Measurements from ENCODE around the gene THADA.
A peak's percentile ranks its signal among the peaks of the same experiment; 100 is the strongest.

The THADA gene

GRCh38 chr2:43248621-43249020 is 347.2 kb downstream of the THADA start:
- Mint-ChIP-seq H3K36me3 (peaks cover 2% of the 10 kb centered on the region), H3K27ac (no peak overlapping the region), H3K4me1 (ENCODE audit: low read depth) (no peaks in the 10 kb centered on the region)

DNA sequence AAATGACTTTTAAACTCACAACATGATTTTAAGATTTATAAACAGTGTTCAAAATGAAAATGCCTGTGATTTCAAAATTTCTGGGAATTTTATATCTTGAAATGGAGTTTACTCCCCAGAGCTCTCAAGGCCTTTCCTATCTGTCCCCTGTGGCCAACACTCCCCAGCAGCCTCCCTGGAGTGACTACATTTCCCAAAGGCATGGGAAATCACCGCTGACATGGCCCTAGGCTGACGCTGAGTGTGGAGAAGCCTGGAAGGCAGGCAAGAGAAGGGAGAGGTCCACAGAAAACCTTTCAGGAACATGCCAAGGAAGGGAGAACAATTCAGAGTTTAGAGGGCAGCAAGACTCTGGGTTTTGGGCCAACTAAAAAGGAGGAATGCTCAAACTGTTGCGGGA is 349.2 kb downstream of the THADA start:
- H3K4me3 Mint-ChIP-seq = no peak overlapping the region
- no peak overlapping the region for H3K27ac Mint-ChIP-seq
- no peaks in the 10 kb centered on the region for H3K9me3 Mint-ChIP-seq (ENCODE audit: low read depth)
- peaks cover 2% of the 10 kb centered on the region for H3K36me3 Mint-ChIP-seq
- H3K27me3 Mint-ChIP-seq = no peaks in the 10 kb centered on the region
- no peaks in the 10 kb centered on the region for H3K4me1 Mint-ChIP-seq (ENCODE audit: low read depth)

More at GRCh38 chr2:43248621-43249020, 347.2 kb downstream of the THADA start:
- Mint-ChIP-seq H3K27me3 (no peaks in the 10 kb centered on the region), H3K9me3 (ENCODE audit: low read depth) (no peaks in the 10 kb centered on the region), H3K4me3 (no peak overlapping the region)

- Mint-ChIP-seq H3K27ac (no peak overlapping the region), H3K9me3 (ENCODE audit: low read depth) (no peaks in the 10 kb centered on the region), H3K36me3 (peaks cover 5% of the 10 kb centered on the region), H3K4me3 (no peak overlapping the region), H3K27me3 (no peaks in the 10 kb centered on the region), H3K4me1 (ENCODE audit: low read depth) (peaks cover 6% of the 10 kb centered on the region)
Observed at GRCh38 chr2:43241558-43241957, 354.3 kb downstream of the THADA start.

- Mint-ChIP-seq H3K27ac (no peak overlapping the region), H3K4me3 (no peak overlapping the region), H3K4me1 (ENCODE audit: low read depth) (peaks cover 6% of the 10 kb centered on the region), H3K36me3 (peaks cover 5% of the 10 kb centered on the region), H3K9me3 (ENCODE audit: low read depth) (no peaks in the 10 kb centered on the region), H3K27me3 (no peaks in the 10 kb centered on the region)
Observed at GRCh38 chr2:43240766-43241150, 355.1 kb downstream of the THADA start.

DNA sequence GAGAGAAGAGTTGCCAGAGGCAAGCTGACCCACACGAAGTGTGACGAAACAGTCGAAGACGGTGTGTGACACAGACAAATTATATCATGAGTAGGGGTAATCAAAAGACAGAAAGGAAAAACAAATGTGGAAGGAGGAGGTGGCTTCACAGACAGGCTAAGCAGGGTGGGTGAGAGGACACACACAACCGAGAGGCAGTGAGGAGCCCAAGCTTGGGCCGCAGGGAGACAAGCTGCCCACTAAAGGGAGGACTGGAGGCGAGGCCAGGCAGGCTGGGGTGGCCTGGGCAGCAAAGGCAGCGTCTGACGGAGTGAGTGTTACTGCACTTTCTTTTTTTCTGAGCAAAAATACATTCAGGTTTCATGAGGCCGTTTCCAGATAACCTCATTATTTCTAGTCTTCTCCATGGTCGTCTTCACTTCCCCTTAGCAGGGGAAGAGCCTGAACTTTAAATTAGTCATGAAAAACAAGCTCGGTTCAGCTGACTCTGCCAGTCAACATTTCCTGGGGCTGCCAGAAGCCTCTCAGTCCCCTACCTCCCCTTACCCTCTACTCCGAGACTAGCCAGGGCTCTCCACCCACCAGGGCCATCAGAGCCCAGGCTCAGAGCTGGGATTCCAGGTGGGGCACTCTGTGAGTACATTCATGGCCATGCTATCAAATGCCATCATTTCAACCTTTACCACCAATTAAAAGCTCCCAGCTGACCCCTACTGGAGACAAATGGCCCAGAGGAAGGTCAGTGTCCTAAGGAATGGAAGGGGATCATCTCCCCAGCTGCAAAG is 355.7 kb downstream of the THADA start:
- Mint-ChIP-seq H3K36me3 (peaks cover 5% of the 10 kb centered on the region), H3K9me3 (ENCODE audit: low read depth) (no peaks in the 10 kb centered on the region), H3K27me3 (no peaks in the 10 kb centered on the region), H3K27ac (peak overlapping the region; percentile 3), H3K4me3 (no peak overlapping the region), H3K4me1 (ENCODE audit: low read depth) (peaks cover 6% of the 10 kb centered on the region)

- H3K4me1 Mint-ChIP-seq (ENCODE audit: low read depth) = peaks cover 6% of the 10 kb centered on the region
- H3K27ac Mint-ChIP-seq = no peak overlapping the region
- no peaks in the 10 kb centered on the region for H3K9me3 Mint-ChIP-seq (ENCODE audit: low read depth)
Observed at GRCh38 chr2:43238813-43239212, 357.0 kb downstream of the THADA start.

DNA sequence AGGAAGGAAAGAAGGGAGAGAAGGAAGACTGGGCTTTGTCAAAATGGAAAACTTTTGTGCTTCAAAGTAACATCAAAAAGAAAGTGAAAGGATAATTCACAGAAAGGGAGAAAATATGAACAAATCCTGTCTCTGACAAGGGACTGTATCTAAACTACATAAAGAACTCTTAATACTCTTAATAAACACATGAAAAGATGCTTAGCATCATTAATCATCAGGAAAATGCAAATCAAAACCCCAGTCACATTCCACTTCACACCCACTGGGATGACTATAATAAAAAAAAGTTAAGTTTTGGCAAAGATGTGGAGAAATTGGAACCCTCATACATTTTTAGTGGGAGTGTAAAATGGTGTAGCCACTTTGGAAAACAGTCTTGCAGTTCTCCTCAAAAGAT is 357.7 kb downstream of the THADA start:
- H3K4me3 Mint-ChIP-seq = no peak overlapping the region
- peaks cover 6% of the 10 kb centered on the region for H3K4me1 Mint-ChIP-seq (ENCODE audit: low read depth)
- no peaks in the 10 kb centered on the region for H3K27me3 Mint-ChIP-seq
- no peaks in the 10 kb centered on the region for H3K9me3 Mint-ChIP-seq (ENCODE audit: low read depth)
- H3K27ac Mint-ChIP-seq = no peak overlapping the region
- H3K36me3 Mint-ChIP-seq = peaks cover 3% of the 10 kb centered on the region

More at GRCh38 chr2:43238813-43239212, 357.0 kb downstream of the THADA start:
- Mint-ChIP-seq H3K36me3 (peaks cover 3% of the 10 kb centered on the region), H3K27me3 (no peaks in the 10 kb centered on the region), H3K4me3 (no peak overlapping the region)

DNA sequence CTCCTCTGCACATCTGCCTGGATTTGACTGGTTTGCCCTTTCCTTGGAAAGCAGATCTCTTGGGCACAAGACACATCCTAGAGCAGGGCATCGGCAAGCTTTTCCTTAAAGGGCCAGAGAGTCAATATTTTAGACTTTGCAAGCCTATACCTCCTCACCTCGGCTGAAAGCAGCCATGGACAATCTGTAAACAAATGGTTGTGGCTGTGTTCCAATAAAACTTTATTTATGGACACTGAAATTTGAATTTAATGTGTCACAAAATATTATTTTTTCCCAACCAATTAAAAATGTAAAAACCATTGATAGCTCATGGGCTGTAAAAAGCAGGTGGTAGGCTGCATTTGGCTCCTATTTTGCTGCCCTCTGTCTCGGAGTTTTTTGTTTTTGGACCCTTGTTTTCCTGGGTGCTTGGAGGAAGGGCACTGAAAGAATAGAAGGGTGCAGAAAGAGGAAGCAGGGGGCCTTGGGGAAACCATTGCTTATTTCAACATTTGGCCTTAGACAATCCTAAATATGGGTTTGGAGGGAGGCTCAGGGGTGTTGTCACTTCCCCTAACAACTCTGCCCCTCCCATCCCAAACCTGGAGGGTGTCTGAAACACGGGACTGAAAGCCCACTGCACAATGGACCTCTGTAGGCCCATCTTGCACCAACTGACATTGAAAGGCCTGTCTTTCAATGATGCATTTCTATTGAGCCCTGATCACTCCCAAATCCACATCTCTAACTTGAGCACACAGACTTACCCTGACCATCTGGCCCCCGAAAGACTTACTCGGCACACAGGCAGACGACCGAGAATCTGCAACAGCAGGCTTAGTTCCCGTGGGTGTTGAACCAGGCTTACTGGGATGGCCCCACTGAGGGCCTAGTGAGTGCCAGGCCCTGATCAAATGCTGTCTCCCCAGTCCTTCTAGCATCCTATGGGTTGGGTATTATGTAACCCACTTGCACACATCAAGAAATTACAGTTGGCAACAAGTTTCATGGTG is 362.3 kb downstream of the THADA start:
- Mint-ChIP-seq H3K27me3 (no peaks in the 10 kb centered on the region), H3K4me1 (ENCODE audit: low read depth) (peaks cover 17% of the 10 kb centered on the region), H3K9me3 (ENCODE audit: low read depth) (no peaks in the 10 kb centered on the region), H3K27ac (peak overlapping the region; percentile 28), H3K36me3 (peaks cover 5% of the 10 kb centered on the region), H3K4me3 (no peak overlapping the region)

DNA sequence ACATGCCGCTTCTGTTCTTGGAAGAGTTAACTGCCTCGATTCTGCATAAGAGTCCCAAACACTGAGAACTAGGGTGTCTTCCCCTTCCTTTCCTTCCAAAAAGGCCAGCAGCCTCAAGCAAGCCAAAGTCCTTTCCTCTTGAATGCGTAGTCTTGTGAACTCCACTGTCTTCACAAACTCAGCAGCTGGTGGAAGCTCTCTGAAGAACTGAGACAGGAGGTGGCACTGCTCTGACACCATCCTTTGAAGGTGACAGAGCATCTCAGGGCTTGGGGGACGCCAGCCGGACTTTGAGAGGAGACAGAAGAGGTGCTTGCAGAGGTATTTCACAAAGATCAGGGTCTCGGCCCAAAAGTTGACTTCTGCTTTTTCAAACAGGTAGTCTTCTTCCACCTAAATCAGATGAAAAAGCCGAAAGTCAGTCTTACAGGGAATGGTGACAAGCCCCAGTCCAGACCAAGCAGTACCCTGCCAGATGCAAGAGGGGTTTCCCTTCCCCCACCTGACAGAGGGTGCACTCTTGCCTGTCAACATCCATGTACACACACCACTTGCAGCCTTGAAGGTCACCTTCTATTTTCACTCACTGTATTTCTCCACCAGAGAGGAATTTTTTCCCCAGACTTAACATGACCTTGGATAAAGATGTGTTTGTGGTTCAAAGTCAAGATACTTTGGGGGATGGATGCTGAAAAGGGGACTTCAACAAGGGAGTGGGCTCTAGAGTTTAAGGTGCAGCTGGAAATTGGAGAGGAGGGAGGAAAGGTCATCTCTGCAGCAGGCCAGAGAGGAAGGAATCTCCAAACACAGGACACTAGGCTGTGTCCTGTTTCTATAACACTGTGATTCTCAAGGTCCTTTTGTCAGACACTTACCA is 364.6 kb downstream of the THADA start:
- H3K27me3 Mint-ChIP-seq = no peaks in the 10 kb centered on the region
- peak overlapping the region; percentile 8 for H3K27ac Mint-ChIP-seq
- no peaks in the 10 kb centered on the region for H3K9me3 Mint-ChIP-seq (ENCODE audit: low read depth)
- no peak overlapping the region for H3K4me3 Mint-ChIP-seq
- H3K4me1 Mint-ChIP-seq (ENCODE audit: low read depth) = peaks cover 21% of the 10 kb centered on the region
- H3K36me3 Mint-ChIP-seq = peaks cover 2% of the 10 kb centered on the region

DNA sequence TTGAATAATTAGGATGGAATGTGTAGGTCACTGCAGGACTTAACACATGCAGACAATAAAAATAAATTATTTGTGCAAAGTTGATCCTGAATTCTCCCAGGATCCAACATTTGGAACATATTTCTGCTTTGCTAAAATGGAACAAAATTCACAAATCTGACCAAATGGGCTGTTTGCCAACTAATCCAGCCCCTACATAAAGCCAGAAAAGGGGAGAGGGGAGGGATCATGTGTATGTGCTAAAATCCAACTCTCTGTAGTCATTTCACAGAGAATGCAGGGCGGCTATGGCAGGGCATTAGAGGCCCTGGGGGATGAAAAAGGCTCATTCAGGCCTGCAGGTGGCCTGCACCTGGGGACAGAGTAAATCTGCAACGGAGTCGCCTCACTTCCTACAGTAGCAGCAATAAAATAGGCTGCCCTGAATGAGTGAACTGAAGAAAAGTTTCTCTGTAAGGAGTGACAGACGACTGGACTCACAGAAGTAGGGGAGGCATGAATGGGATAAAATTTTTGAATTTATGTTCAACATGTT is 365.4 kb downstream of the THADA start:
- H3K36me3 Mint-ChIP-seq = peaks cover 2% of the 10 kb centered on the region
- H3K27me3 Mint-ChIP-seq = no peaks in the 10 kb centered on the region
- H3K27ac Mint-ChIP-seq = no peak overlapping the region
- peaks cover 21% of the 10 kb centered on the region for H3K4me1 Mint-ChIP-seq (ENCODE audit: low read depth)
- H3K4me3 Mint-ChIP-seq = no peak overlapping the region
- no peaks in the 10 kb centered on the region for H3K9me3 Mint-ChIP-seq (ENCODE audit: low read depth)

DNA sequence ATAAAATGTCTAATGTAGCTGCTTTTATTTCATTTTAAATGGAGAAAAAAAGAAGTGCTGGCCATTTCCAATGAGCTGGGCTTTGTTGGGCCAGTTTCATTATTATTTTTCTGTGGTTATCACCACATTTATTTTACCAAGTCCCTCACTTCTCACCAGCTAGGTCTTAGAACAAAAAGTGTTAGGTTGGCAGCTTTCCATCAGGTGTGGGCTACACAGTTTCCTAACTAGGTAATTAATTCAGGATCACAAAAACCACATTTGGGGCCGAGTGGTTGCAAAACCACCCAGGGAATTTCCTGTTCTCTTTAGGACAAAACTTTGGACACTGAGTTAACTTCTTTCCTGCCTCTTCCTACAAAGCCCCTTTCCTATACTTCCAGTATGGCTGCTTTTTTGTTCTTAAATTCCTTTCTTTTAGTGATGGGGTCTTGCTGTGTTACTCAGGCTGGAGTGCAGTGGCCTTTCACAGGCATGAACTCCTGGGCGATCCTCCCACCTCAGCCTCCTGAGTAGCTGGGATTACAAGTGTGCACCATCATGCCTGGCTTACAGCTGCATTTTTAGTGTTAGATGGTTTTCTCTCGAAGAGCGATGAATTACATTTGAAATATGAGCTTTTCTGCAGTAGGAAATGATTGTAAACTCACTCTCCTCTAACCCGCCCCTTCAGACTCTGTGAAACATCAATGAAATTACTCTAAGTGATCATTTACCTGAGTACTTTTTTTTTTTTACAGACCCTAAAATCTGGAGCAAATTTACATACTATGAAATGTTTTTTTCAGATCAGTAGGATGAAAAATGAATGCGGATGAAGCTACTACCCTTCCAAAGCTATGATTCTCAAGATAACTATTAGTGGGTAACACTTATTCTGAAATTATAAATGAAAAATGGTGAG is 366.8 kb downstream of the THADA start:
- Mint-ChIP-seq H3K27me3 (no peaks in the 10 kb centered on the region), H3K36me3 (peaks cover 2% of the 10 kb centered on the region), H3K27ac (peak overlapping the region; percentile 92), H3K4me3 (peak overlapping the region; percentile 82), H3K4me1 (ENCODE audit: low read depth) (peaks cover 21% of the 10 kb centered on the region), H3K9me3 (ENCODE audit: low read depth) (no peaks in the 10 kb centered on the region)

DNA sequence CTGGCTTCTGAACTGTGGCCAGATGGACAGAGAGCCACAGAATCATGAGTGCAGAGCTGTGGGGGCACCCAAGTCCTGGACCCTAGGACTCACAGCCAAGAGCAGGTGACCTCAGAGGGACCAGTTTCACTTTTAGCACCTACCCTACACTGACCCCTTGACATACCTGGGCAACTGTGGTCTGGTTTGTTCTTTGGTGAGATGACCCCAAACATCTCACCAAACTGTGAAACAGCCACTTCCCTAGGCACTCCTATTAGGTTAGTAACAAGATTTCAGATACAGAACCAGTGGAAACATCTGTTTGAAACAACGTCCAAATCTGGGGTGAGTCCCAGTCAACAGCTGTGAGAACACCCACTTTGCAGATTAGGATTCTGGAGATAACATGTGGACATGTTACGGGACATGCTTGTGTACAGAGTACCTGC is 367.5 kb downstream of the THADA start:
- H3K27me3 Mint-ChIP-seq = no peaks in the 10 kb centered on the region
- peaks cover 4% of the 10 kb centered on the region for H3K36me3 Mint-ChIP-seq
- H3K4me3 Mint-ChIP-seq = peak overlapping the region; percentile 82
- no peaks in the 10 kb centered on the region for H3K9me3 Mint-ChIP-seq (ENCODE audit: low read depth)
- H3K4me1 Mint-ChIP-seq (ENCODE audit: low read depth) = peaks cover 23% of the 10 kb centered on the region
- peak overlapping the region; percentile 92 for H3K27ac Mint-ChIP-seq

- Mint-ChIP-seq H3K27ac (peak overlapping the region; percentile 92), H3K36me3 (peaks cover 5% of the 10 kb centered on the region), H3K4me1 (ENCODE audit: low read depth) (peaks cover 25% of the 10 kb centered on the region), H3K27me3 (no peaks in the 10 kb centered on the region), H3K9me3 (ENCODE audit: low read depth) (no peaks in the 10 kb centered on the region), H3K4me3 (peak overlapping the region; percentile 82)
Observed at GRCh38 chr2:43227830-43228281, 368.0 kb downstream of the THADA start.

Data from activated naive CD8-positive, alpha-beta T cell (primary cell).